ENCODE results near the gene PDIA4.

DNA sequence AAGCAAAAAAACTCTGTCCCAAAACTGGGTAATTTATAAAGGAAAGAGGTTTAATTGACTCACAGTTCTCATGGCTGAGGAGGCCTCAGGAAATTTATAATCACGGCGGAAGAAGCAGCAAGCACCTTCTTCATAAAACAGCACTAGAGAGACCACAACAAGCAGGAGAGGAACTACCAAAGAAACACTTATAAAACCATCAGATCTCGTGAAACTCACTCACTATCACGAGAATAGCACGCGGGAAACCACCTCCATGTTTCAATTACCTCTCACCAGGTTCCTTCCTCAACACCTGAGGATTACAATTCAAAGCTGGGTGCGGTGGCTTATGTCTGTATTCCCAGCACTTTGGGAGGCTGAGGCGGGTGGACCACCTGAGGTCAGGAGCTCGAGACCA is 48.5 kb downstream of the PDIA4 start:
- no peak for TF ChIP-seq SIN3A (conservative IDR thresholded peaks at IDR 0.05 in 1 of 2, IDR thresholded peaks at IDR 0.05 in 1 of 2; ENCODE audit: low read depth in 1 of 2, low read length in 2 of 2)
- TF ChIP-seq EP300 (IDR thresholded peaks at IDR 0.05; ENCODE audit: borderline replicate concordance in 1 of 2, low read depth in 2 of 2, low read length in 2 of 2): no peak
